ENCODE data around the gene MPND. TPM values are rescaled to one million over a fixed set of nuclear protein-coding genes. Genes with fewer than 3 reads are reported as not detected.
A peak's percentile ranks its signal among the peaks of the same experiment; 100 is the strongest.

MPND gene
- total RNA-seq, 2 donors from 2014 or later: 51.5 to 55.9 TPM

DNA sequence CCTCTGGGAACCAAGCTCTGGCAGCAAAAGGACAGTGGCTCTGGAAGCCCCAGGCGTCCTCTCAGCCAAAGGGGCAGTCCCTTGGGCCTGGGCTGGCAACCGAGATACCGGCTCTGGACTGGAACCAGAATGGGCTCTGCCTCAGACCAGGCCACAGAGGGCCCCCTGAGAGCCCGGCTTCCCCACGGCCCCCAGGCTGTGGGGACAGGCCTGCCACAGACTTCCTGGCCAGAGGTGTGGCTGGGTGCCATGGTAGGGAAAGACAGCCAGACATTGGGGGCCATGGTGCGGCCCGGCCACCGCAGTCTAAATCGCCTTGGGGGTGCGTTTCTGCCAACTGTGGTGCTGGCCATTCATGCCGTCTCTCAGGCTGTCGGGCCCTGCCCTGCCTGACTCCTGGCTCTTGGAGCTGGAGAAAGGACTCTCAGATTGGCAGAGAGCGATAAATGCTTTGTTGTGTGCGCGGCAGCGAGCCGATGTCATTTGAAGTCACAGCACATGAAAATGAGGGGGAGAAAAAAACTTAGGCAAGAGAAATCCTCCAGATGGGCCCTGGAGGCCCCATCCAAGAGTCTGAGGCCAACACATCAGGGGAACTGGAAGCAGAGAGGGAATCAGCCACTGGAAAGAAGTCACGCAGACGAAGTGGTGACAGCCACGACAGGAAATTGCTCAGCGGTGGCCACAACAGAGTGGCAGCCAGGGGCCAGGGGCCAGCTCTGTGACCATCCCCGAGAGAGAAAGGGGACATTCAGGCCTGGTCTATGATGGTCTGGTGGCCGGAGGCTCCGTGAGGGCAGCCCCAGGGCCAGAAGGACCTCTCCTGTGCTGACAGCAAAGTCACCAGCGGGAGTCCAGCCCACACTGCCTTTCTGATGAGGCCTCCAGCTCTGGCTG lies 30.5 kb downstream of the MPND start:
- TF ChIP-seq, protein P1, sequence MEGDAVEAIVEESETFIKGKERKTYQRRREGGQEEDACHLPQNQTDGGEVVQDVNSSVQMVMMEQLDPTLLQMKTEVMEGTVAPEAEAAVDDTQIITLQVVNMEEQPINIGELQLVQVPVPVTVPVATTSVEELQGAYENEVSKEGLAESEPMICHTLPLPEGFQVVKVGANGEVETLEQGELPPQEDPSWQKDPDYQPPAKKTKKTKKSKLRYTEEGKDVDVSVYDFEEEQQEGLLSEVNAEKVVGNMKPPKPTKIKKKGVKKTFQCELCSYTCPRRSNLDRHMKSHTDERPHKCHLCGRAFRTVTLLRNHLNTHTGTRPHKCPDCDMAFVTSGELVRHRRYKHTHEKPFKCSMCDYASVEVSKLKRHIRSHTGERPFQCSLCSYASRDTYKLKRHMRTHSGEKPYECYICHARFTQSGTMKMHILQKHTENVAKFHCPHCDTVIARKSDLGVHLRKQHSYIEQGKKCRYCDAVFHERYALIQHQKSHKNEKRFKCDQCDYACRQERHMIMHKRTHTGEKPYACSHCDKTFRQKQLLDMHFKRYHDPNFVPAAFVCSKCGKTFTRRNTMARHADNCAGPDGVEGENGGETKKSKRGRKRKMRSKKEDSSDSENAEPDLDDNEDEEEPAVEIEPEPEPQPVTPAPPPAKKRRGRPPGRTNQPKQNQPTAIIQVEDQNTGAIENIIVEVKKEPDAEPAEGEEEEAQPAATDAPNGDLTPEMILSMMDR (conservative IDR thresholded peaks at IDR 0.05): no peak
- Histone ChIP-seq H3K9ac (ENCODE audit: extremely low read depth, low read length, poor library complexity, severe bottlenecking) (no peak overlapping the region), H3K9me3 (ENCODE audit: control insufficient read depth, low read length) (no peaks in the 10 kb centered on the region), H3K4me3 (ENCODE audit: low read length) (no peak overlapping the region), H3K36me3 (ENCODE audit: control insufficient read depth, insufficient read depth, low read length) (no peaks in the 10 kb centered on the region), H3K4me1 (ENCODE audit: control insufficient read depth, insufficient read depth, low read length) (peaks cover 3% of the 10 kb centered on the region), H3K27me3 (ENCODE audit: control insufficient read depth, insufficient read depth, low read length, poor library complexity, severe bottlenecking) (no peaks in the 10 kb centered on the region), H3K27ac (ENCODE audit: low read depth, low read length) (peak overlapping the region; percentile 83)
- Mint-ChIP-seq H3K9me3 (no peaks in the 10 kb centered on the region), H3K27ac (peak overlapping the region; percentile 57), H3K4me3 (no peak overlapping the region), H3K36me3 (ENCODE audit: low read depth) (no peaks in the 10 kb centered on the region), H3K4me1 (peaks cover 29% of the 10 kb centered on the region), H3K27me3 (ENCODE audit: insufficient read depth) (no peaks in the 10 kb centered on the region)
- no peak for DNase-seq
- WGBS, 2 experiments (ENCODE audit: insufficient coverage in 1 of 2, insufficient read length in 1 of 2): 89 to 92% methylated on average over 21 to 25 of the region's 25 CpGs

DNA sequence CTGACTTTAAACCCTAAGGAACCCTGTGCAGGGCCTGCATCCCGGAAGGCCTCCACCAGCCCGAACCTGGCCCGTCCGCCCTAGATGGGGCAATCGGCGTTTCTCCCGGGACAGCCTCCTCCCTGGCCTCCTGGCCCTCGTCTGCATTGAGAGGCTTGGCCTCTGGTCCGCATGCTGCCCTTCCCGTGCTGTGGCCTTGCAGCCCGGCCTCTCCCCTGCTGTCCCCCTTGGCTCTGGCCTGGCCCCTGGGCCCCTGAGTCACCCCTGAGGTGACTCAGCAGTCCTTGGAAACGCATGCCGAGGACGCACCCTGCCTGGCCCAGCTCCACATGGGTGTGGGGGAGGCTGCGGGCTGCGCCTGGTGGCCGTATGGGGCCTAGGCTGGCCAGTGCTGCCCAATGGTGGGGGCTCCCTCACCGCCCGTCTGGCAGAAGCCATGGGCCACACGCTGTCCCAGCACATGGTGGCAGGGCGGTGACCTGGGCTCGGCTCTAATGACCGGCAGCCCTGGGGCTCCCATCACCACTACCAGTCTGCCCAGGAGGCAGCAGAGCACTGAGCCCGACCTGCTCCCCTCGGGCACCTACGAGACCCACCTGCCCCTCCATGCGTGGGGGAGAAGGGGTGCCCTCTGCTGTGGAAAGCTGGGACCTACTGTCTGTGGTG lies 31.3 kb downstream of the MPND start:
- TF ChIP-seq, protein P1 (conservative IDR thresholded peaks at IDR 0.05): no peak
- H3K4me3 Mint-ChIP-seq: no peak overlapping the region
- peaks cover 27% of the 10 kb centered on the region for H3K4me1 Mint-ChIP-seq
- peak overlapping the region; percentile 83 for H3K27ac ChIP-seq (ENCODE audit: low read depth, low read length)
- H3K27ac Mint-ChIP-seq: peak overlapping the region; percentile 92
- no peaks in the 10 kb centered on the region for H3K36me3 ChIP-seq (ENCODE audit: control insufficient read depth, insufficient read depth, low read length)
- 87 to 92% methylated on average over 10 to 27 of the region's 27 CpGs for WGBS, 2 experiments (ENCODE audit: insufficient coverage in 1 of 2, insufficient read length in 1 of 2)
- H3K36me3 Mint-ChIP-seq (ENCODE audit: low read depth): no peaks in the 10 kb centered on the region
- H3K9me3 ChIP-seq (ENCODE audit: control insufficient read depth, low read length): no peaks in the 10 kb centered on the region
- peaks cover 3% of the 10 kb centered on the region for H3K4me1 ChIP-seq (ENCODE audit: control insufficient read depth, insufficient read depth, low read length)
- no peaks in the 10 kb centered on the region for H3K27me3 Mint-ChIP-seq (ENCODE audit: insufficient read depth)
- DNase-seq: peak; percentile 76
- no peak overlapping the region for H3K4me3 ChIP-seq (ENCODE audit: low read length)
- no peaks in the 10 kb centered on the region for H3K9me3 Mint-ChIP-seq
- no peak overlapping the region for H3K9ac ChIP-seq (ENCODE audit: extremely low read depth, low read length, poor library complexity, severe bottlenecking)
- no peaks in the 10 kb centered on the region for H3K27me3 ChIP-seq (ENCODE audit: control insufficient read depth, insufficient read depth, low read length, poor library complexity, severe bottlenecking)

DNA sequence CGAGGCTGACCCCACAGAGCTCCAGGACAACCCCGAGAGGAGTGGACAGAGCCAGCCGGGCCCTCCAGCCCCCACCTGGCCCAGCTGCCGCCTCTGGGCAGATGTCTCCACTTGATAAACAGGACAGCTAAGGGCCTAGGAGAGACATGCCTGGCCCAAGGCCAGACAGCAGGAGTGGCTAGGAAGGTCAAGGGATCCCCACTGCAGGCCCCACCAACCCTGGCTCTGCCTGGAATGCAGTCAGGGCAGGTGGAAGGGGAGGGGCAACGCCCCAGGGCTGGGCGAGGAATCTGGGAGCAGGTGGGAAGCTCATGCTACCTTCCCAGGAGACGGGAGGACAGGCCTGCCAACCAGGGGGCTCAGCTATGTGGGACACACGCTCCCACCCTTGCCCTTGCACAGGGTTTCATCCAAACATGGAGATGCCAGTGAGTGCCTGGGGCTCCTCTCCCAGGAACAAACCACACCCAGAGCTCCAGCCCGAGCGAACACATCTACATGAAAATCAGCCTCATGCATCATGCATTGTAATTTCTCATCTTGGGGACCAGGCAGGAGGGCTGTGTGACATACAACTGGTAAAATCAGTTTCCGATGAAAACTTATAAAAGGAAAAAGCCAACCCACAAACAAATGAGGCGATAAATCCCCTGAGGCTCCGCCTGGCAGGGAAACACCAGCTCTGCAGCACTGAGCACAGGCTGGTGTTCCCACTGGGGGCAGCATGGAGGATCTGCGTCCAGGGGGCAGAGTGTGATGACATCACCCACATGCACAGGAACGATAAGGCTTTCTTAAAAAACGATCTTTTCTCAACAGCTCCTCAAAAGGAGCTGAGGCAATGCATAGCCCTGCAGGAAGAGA lies 32.0 kb downstream of the MPND start:
- Mint-ChIP-seq H3K4me1 (peaks cover 33% of the 10 kb centered on the region), H3K27me3 (ENCODE audit: insufficient read depth) (no peaks in the 10 kb centered on the region), H3K36me3 (ENCODE audit: low read depth) (no peaks in the 10 kb centered on the region), H3K27ac (peak overlapping the region; percentile 92), H3K9me3 (no peaks in the 10 kb centered on the region), H3K4me3 (no peak overlapping the region)
- WGBS, 2 experiments (ENCODE audit: insufficient coverage in 1 of 2, insufficient read length in 1 of 2): 79 to 81% methylated on average over 9 to 16 of the region's 16 CpGs
- Histone ChIP-seq H3K36me3 (ENCODE audit: control insufficient read depth, insufficient read depth, low read length) (no peaks in the 10 kb centered on the region), H3K9me3 (ENCODE audit: control insufficient read depth, low read length) (no peaks in the 10 kb centered on the region), H3K27ac (ENCODE audit: low read depth, low read length) (peak overlapping the region; percentile 83), H3K4me1 (ENCODE audit: control insufficient read depth, insufficient read depth, low read length) (peaks cover 3% of the 10 kb centered on the region), H3K27me3 (ENCODE audit: control insufficient read depth, insufficient read depth, low read length, poor library complexity, severe bottlenecking) (no peaks in the 10 kb centered on the region), H3K4me3 (ENCODE audit: low read length) (no peak overlapping the region), H3K9ac (ENCODE audit: extremely low read depth, low read length, poor library complexity, severe bottlenecking) (no peak overlapping the region)
- peak; percentile 91 for DNase-seq
- TF ChIP-seq, protein P1 (conservative IDR thresholded peaks at IDR 0.05): peak; percentile 70
